ENCODE results near the gene HDAC7.
A peak's percentile ranks its signal among the peaks of the same experiment; 100 is the strongest.

The HDAC7 gene

DNA sequence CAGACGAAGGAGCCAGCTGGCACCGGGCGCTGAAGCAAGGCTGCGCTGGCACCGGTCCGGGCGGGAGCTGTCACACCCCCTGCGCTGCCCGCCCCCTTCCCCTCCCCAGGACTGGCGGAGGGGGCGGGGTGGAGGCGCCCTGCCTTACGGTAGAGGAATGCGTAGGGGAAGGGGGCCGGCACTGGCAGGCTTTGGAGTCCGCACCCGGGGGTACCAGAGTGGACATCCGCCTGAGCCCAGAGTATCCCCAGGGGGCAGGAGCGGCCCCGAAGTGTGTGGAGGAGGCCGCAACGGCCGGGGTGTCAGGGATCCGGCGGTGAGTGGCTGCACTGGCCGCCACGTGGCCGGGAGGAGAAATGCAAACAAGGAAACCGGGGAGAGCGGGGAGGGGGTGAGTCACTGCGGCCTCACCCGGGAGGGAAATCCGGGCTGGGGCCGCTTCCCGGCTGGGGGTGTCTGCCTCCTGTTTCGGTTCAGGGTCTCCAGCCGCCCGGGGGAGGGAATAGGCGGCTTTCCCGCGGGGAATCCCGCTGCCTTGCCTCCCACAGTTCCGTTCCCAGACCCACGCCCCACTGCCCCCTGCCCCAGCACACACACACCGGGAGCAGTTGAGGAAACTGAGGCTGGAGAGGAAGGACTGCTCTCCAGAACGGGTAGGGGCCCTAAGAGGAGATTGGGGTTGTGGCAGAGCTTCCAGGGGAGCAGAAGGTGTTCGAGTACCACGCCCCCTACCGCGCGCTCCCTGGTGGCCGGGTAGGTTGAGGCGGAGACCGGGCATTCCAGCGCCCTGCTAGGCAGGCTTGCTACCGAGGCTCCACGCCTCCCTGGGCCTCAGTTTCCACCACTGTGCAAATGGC, 60.6 kb downstream of the HDAC7 start, which contains the start of gene RAPGEF3:
TSS of gene RAPGEF3 (minus strand) at position 47 of the 857 bp plus-strand sequence. CDS start 324 bp downstream, outside the sequence.
- TF ChIP-seq, protein P1, sequence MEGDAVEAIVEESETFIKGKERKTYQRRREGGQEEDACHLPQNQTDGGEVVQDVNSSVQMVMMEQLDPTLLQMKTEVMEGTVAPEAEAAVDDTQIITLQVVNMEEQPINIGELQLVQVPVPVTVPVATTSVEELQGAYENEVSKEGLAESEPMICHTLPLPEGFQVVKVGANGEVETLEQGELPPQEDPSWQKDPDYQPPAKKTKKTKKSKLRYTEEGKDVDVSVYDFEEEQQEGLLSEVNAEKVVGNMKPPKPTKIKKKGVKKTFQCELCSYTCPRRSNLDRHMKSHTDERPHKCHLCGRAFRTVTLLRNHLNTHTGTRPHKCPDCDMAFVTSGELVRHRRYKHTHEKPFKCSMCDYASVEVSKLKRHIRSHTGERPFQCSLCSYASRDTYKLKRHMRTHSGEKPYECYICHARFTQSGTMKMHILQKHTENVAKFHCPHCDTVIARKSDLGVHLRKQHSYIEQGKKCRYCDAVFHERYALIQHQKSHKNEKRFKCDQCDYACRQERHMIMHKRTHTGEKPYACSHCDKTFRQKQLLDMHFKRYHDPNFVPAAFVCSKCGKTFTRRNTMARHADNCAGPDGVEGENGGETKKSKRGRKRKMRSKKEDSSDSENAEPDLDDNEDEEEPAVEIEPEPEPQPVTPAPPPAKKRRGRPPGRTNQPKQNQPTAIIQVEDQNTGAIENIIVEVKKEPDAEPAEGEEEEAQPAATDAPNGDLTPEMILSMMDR (IDR thresholded peaks at IDR 0.05; ENCODE audit: extremely low read depth, insufficient read depth, missing control alignments): peak; percentile 63
- DNase-seq (ENCODE audit: low spot score): peak; percentile 86
- in situ Hi-C loops (cut with MboI; ENCODE audit: low pct_unique_long_range_greater_than_20kb, low sequenced_read_pairs, unreplicated experiment): no loop called here

DNA sequence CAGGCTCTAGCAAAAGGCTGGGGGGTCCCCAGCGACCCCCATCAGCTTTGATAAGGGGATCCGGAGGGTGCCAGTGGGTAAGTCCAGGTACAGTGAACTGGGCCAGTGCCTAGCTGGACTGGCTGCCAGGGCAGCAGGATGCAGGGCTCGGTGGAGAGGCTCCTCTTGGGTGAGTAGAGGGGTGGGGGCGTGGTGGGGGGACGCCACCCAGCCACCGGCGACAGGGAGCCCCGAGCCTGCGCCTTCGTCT, 61.2 kb downstream of the HDAC7 start:
- TF ChIP-seq, protein P1 (IDR thresholded peaks at IDR 0.05; ENCODE audit: extremely low read depth, insufficient read depth, missing control alignments): no peak
- in situ Hi-C loops (cut with MboI; ENCODE audit: low pct_unique_long_range_greater_than_20kb, low sequenced_read_pairs, unreplicated experiment): no loop called here
- DNase-seq (ENCODE audit: low spot score): no peak

DNA sequence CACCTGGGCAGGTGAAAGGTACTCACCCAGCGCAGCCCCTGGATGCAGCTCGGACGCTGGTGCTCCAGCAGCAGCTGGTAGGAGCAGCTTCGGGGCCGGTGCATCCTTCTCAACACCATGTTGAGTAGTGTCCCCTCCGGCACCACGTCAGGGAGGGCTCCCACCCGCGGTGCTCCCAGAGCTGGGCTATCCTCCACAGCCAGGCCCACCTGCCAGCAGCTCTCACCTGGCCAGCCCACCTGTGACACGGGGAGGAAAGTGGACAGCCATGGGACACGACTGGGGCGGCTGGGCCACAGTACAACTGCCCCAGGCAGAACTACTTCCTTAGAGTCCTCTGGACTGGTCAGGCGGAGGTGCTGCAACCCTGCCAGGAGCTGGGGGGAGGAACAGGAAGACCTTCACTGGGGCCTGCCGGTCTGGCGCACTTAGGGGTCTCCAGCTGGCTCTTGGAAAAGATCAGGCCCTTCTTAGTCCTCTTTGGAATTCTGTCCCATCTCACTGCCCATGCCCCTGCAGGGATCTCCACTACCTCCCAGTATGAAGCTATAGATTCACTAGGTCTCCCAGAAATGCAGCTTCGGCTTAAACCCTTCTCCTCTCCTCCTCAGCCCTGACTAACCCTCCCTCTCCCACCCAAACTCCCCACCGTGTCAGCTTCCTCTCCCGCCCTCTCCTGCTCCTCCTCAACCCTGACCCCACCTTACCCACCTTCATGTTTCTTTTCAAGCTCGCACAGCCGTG, 61.7 kb downstream of the HDAC7 start:
- no peak for DNase-seq (ENCODE audit: low spot score)
- in situ Hi-C loops (cut with MboI; ENCODE audit: low pct_unique_long_range_greater_than_20kb, low sequenced_read_pairs, unreplicated experiment): no loop called here
- TF ChIP-seq, protein P1 (IDR thresholded peaks at IDR 0.05; ENCODE audit: extremely low read depth, insufficient read depth, missing control alignments): no peak

DNA sequence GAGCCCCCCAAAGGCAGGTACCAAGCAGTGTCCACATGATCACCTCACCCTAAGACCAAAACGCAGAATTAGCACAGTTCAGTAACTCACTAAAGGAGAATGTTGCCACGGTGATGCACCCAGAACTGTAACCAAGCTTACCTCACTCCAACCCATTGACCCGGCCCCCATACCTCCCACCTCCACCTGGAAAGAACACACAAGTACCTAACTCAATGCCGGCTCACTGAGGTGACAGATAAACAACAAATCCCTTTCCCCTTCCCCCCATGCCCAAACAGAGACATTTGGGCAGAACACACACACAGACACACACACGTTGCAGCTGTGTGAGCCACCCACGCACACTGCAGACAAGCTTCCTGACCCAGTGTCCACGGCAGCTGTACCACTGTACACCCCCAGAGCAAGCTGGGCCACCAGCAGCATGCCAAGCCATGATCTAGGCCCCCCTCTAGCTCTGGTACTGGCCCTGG, 62.3 kb downstream of the HDAC7 start:
- DNase-seq (ENCODE audit: low spot score): no peak
- TF ChIP-seq, protein P1 (IDR thresholded peaks at IDR 0.05; ENCODE audit: extremely low read depth, insufficient read depth, missing control alignments): no peak
- in situ Hi-C loops (cut with MboI; ENCODE audit: low pct_unique_long_range_greater_than_20kb, low sequenced_read_pairs, unreplicated experiment): no loop called here

DNA sequence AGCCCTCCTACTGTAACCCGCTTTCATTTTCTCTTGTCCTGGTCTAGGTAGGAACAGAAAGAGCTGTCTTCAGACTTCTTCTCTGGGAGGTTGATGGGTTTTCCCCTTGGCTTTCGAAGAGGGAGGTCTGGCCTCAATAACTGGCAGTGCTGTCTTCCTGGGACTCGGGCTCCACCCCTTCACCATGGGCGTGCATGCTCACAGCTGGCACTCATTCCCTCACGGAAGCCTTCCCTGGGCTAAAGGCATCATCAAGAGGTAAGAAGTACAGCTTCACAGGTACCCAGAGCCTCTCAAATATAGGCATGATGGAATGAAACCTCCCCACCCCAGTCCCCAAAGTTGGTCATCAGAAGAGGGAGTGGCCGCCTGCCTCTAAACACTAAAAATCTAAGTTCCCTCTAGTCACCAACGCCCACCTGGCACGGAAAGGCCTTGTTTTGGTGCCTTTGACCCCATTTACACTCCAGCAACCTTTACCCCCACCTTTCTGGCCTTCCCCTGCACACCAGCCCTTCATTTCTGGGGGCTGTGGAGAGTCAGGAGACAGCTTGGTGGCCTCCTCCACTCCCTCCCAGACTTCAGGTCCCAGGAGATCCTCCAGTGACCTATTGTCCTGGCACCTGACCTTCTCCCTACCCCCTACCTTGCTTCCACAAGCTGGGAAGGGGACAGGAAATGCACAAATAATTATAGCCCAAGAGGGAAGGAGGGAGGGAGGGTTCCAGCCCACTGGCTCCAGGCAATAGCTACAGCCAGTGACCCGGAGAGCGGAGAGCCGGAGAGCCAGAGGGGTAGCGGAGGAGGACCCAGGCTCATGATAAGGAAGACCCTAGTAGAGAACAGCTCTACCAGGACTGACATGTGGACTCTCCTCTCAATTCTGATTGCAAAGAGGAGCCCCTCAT, 63.8 kb downstream of the HDAC7 start:
- peak; percentile 85 for DNase-seq (ENCODE audit: low spot score)
- in situ Hi-C loops (cut with MboI; ENCODE audit: low pct_unique_long_range_greater_than_20kb, low sequenced_read_pairs, unreplicated experiment): no loop called here

More for the DNA sequence above, 63.8 kb downstream of the HDAC7 start:
- TF ChIP-seq, protein P1 (IDR thresholded peaks at IDR 0.05; ENCODE audit: extremely low read depth, insufficient read depth, missing control alignments): no peak
